C4-2B (cell line): ENCODE data around the gene MTMR8.

ENCODE experiments used
- ZFX ChIP-seq: fragments of 450-650 bp; IDR thresholded peaks from 2 replicates; pipeline ENCODE4 v1.6.1; 2017
- TF ChIP-seq, protein P1 (sequence below): fragments of 450-650 bp; conservative IDR thresholded peaks from 2 replicates; pipeline ENCODE4 v1.5.1; 2017; ENCODE audit warnings: mild to moderate bottlenecking

DNA sequence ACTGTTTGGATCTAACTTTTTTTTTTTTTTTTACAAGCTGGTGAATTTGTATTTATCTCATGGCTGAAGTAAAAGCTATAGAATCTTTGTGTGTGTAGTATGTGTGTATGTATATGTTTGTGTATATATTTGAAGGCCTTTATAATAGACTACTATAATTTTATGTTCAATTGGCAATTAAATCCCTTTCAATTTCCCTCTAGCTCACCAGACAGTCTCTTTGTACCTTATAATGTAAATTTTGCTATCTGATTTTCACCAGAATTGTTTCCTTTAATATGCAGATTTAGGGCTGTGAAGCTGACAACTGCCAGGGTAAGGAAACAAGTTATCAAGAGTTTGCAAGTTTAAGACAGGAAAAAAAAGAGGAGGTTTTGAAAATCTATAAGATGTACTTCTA, 33.1 kb upstream of the MTMR8 start:
- TF ChIP-seq, protein P1, sequence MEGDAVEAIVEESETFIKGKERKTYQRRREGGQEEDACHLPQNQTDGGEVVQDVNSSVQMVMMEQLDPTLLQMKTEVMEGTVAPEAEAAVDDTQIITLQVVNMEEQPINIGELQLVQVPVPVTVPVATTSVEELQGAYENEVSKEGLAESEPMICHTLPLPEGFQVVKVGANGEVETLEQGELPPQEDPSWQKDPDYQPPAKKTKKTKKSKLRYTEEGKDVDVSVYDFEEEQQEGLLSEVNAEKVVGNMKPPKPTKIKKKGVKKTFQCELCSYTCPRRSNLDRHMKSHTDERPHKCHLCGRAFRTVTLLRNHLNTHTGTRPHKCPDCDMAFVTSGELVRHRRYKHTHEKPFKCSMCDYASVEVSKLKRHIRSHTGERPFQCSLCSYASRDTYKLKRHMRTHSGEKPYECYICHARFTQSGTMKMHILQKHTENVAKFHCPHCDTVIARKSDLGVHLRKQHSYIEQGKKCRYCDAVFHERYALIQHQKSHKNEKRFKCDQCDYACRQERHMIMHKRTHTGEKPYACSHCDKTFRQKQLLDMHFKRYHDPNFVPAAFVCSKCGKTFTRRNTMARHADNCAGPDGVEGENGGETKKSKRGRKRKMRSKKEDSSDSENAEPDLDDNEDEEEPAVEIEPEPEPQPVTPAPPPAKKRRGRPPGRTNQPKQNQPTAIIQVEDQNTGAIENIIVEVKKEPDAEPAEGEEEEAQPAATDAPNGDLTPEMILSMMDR = no peak
- no peak for TF ChIP-seq ZFX
